AG04450 (cell line): ENCODE measurements around the gene LMNTD2. TPM values are rescaled to one million over a fixed set of nuclear protein-coding genes. Genes with fewer than 3 reads are reported as not detected.

Experiments used
- CTCF ChIA-PET: fragments of 300-600, 350-600 bp; formaldehyde crosslinking; extraction: SDS; loops from one replicate; lab custom pipeline; 2022; ENCODE audit warnings: antibody characterized with exemption, inconsistent platforms; lab: Charles Lee
- POLR2A ChIA-PET: fragments of 350-600 bp; formaldehyde crosslinking; extraction: SDS; loops from one replicate; lab custom pipeline; 2021; ENCODE audit warnings: antibody characterized with exemption, inconsistent platforms; lab: Yijun Ruan, JAX
- DNase-seq: peaks from one replicate; pipeline ENCODE4 v3.0.0-alpha.2; 2011; ENCODE audit warnings: low read depth, low spot score
- H3K27ac ChIP-seq: one replicate; pipeline ENCODE4 v1.5.1; 2012; ENCODE audit warnings: low read depth, low read length, control low read depth
- H3K27me3 ChIP-seq: one replicate; pipeline ENCODE4 v1.6.0; 2012; ENCODE audit warnings: low read length; ENCODE audit not compliant: control insufficient read depth, insufficient read depth
- H3K4me3 ChIP-seq: 2 replicates; pipeline ENCODE4 v1.5.1; 2011; ENCODE audit warnings: mild to moderate bottlenecking, low read depth, low read length, control low read depth
- H3K9me3 ChIP-seq: 2 replicates; pipeline ENCODE4 v1.5.1; 2012; ENCODE audit warnings: low read length; ENCODE audit not compliant: control insufficient read depth, insufficient read depth
- polyA plus RNA-seq: library from polyadenylated mRNA; depleted of rRNA; stranded (reverse); fragments of >200 nt; gene quantifications from 2 replicates; pipeline ENCODE4 v1.2.3, GENCODE V29; 2011
- TF ChIP-seq, protein P1 (sequence below): IDR thresholded peaks from 2 replicates; pipeline ENCODE4 v1.5.1; 2011; ENCODE audit warnings: low read depth, low read length, control low read depth, inconsistent platforms

Gene LMNTD2
- polyA plus RNA-seq, 1 experiment = 0.32 TPM

DNA sequence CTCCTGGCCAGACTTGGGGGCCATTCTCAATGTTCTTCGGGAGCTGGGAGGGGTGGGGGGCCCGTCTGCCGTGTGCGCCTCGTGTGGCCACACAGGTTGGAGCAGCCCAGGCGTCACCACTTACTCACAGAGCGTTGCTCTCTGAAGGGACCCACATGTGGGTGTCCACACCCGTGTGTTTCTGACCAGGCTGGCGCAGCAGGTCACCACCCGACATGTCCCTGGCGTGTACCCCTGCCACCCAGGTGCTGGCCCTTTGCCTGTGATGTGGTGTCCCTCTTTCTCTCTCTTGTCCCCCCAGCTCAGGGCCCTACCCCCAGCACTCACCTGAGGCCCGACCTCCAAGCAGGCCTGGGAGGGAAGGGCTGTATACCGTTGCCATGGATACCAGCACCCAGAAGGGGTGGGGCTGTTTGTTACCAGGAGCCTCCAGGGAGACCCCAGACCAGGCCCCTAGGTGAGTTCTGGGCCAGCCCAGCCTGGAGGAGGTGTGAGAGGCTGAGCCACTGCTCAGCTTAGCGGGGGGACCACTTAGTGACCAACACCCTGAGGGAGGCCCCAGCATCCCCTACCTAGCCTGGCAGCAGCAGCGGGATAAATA is 1.4 kb downstream of the LMNTD2 start:
- DNase-seq = no peak
- Histone ChIP-seq H3K27me3 (peaks cover 41% of the 10 kb centered on the region), H3K27ac (no peak overlapping the region), H3K9me3 (peaks cover 3% of the 10 kb centered on the region; the same call in 1 of the 2 replicates), H3K4me3 (no peak overlapping the region)
- CTCF ChIA-PET = no interaction called here
- TF ChIP-seq, protein P1, sequence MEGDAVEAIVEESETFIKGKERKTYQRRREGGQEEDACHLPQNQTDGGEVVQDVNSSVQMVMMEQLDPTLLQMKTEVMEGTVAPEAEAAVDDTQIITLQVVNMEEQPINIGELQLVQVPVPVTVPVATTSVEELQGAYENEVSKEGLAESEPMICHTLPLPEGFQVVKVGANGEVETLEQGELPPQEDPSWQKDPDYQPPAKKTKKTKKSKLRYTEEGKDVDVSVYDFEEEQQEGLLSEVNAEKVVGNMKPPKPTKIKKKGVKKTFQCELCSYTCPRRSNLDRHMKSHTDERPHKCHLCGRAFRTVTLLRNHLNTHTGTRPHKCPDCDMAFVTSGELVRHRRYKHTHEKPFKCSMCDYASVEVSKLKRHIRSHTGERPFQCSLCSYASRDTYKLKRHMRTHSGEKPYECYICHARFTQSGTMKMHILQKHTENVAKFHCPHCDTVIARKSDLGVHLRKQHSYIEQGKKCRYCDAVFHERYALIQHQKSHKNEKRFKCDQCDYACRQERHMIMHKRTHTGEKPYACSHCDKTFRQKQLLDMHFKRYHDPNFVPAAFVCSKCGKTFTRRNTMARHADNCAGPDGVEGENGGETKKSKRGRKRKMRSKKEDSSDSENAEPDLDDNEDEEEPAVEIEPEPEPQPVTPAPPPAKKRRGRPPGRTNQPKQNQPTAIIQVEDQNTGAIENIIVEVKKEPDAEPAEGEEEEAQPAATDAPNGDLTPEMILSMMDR = no peak
- POLR2A ChIA-PET = no interaction called here

DNA sequence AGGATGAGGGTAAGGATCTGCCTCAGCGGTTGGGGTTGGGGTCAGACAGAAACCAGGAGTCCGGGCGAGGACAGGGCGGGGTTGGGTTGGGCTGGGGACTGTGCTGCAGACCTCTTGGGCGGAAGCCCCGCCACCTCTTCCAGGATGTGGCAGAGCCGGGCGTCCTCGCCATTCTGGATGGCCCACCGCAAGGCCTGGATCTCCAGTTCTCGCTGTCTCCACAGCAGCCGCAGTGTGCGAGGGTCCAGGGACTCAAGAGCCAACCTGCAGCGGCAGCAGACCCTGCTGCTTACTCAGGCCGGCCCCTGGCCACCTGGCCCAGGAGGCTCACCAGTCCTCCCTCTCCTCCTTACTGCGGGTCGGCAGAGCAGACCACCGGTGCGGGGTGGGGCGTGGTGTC is 2.0 kb downstream of the LMNTD2 start:
- H3K9me3 ChIP-seq = peaks cover 3% of the 10 kb centered on the region; the same call in 1 of the 2 replicates
- H3K27ac ChIP-seq = no peak overlapping the region
- TF ChIP-seq, protein P1 = no peak
- no peak overlapping the region for H3K4me3 ChIP-seq
- POLR2A ChIA-PET = no interaction called here
- CTCF ChIA-PET = no interaction called here
- peaks cover 45% of the 10 kb centered on the region for H3K27me3 ChIP-seq
- no peak for DNase-seq

DNA sequence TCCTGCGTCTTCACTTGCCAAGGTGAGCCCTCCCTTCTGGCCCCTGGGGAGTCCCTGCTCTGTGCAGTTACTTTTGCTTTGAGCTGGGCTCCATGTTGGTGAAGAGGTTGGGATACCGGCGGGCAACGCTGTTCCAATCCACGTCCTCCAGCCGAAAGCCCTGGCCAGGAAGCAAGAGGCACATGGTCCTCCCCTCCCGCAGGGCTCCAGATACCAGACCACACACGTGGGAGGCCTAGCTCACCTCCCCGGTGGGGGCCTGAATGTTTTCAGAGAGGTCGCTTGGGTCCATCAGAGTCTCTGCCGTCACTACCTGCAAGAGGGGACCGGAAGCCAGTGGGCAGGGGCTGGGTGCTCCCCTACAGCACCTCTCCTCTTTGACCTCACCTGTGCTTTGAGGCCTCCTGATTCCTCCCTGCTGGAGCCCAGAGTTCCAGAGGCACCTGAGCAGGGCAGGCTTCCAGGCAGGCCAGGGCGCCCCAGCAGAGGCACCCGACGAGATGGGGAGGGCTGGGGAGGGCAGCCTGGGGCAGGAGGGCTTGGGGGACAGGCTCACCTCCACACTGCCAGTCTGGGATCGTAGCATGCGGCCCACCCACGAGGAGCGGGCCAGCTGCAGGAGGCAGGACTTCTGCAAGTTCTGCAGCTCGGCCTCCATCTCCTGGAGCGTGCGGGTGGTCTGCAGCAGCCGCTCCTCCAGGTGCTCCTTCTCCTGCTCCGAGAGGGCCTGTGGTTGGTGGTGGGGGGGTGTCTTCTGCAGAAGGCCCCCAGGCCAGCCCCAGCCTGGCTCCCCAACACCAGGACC is 3.0 kb downstream of the LMNTD2 start:
- POLR2A ChIA-PET = no interaction called here

DNA sequence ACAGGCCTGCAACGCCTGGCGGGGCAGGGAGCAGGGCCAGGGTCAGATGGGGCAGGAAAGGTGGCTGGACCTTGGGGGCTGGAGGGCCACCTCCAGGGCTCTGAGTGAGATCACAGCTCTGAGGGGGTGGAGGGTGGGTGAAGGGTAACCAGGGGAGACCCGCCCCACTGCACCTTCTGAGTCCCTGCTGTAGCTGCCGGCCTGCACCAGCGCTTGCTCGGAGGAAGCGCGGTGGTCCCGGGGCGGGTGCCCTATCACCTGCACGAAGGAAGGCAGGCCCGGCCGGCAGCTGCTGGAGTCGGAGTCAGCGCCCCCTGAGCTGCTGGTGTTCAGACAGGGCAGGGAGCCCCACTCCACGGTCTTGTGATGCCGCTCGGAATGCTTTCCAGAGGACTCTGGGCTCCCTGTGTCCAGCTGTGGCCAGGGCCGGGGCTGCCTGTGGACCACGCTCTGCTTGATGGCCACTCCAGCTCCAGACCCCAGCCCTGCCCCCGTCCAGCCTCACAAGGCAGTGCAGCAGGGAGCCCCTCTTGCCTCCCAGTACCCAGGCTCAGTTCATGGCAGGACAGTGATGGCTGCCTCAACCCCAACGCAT is 3.8 kb downstream of the LMNTD2 start:
- H3K27ac ChIP-seq = no peak overlapping the region
- ChIA-PET POLR2A (interaction anchor here (1.0 to 1.3 kb wide), 2 partner anchors 11 to 19 kb away, joined by 3 to 4 read pairs; partner anchors contain the start of gene PHRF1), CTCF (interaction anchor here (1.2 kb wide), 1 partner anchor 21 kb away, joined by 3 read pairs; no protein-coding TSS in a partner anchor)

More for the DNA sequence above, 3.0 kb downstream of the LMNTD2 start:
- CTCF ChIA-PET = interaction anchor here (1.2 kb wide), 1 partner anchor 22 kb away, joined by 3 read pairs; no protein-coding TSS in a partner anchor
- TF ChIP-seq, protein P1 = no peak
- Histone ChIP-seq H3K27ac (no peak overlapping the region), H3K4me3 (no peak overlapping the region), H3K9me3 (peaks cover 3% of the 10 kb centered on the region; the same call in 1 of the 2 replicates), H3K27me3 (peaks cover 45% of the 10 kb centered on the region)
- no peak for DNase-seq

More for the DNA sequence above, 3.8 kb downstream of the LMNTD2 start:
- DNase-seq = no peak
- Histone ChIP-seq H3K9me3 (peaks cover 3% of the 10 kb centered on the region; the same call in 1 of the 2 replicates), H3K4me3 (no peak overlapping the region), H3K27me3 (peaks cover 45% of the 10 kb centered on the region)
- TF ChIP-seq, protein P1 = no peak
